SK-N-SH (cell line): ENCODE measurements around the gene SYT7.

Experiments
- EP300 ChIP-seq, 2 experiments: IDR thresholded peaks; 2 replicates each; pipeline versions ENCODE4 v1.4.0 to v1.6.1; 2012; ENCODE audit warnings: borderline replicate concordance in 1 of 2, low read depth in 1 of 2, low read length in 1 of 2
- FOXM1 ChIP-seq: IDR thresholded peaks from 2 replicates; pipeline ENCODE4 v1.4.0; 2012; ENCODE audit warnings: low read depth, mild to moderate bottlenecking
- POLR2AphosphoS5 ChIP-seq: IDR thresholded peaks from 2 replicates; pipeline ENCODE4 v1.6.1; 2012; ENCODE audit warnings: low read depth, low read length
- SMC3 ChIP-seq: IDR thresholded peaks from 2 replicates; pipeline ENCODE4 v1.6.1; 2012; ENCODE audit warnings: low read depth, low read length, improper control_type of control experiment
- TCF12 ChIP-seq: IDR thresholded peaks from 2 replicates; pipeline ENCODE4 v1.4.0; 2012
- TF ChIP-seq, protein P1 (sequence below): fragments of 200-600 bp; sonication (generic); IDR thresholded peaks from 2 replicates; pipeline ENCODE4 v1.6.1; 2017; ENCODE audit warnings: antibody characterized with exemption, mild to moderate bottlenecking, moderate library complexity

GRCh38 chr11:61529537-61530225, 51.2 kb downstream of the SYT7 start:
- TF ChIP-seq FOXM1 = no peak
- no peak for TF ChIP-seq SMC3
- TF ChIP-seq TCF12 = no peak
- TF ChIP-seq POLR2AphosphoS5 = no peak
- TF ChIP-seq, protein P1, sequence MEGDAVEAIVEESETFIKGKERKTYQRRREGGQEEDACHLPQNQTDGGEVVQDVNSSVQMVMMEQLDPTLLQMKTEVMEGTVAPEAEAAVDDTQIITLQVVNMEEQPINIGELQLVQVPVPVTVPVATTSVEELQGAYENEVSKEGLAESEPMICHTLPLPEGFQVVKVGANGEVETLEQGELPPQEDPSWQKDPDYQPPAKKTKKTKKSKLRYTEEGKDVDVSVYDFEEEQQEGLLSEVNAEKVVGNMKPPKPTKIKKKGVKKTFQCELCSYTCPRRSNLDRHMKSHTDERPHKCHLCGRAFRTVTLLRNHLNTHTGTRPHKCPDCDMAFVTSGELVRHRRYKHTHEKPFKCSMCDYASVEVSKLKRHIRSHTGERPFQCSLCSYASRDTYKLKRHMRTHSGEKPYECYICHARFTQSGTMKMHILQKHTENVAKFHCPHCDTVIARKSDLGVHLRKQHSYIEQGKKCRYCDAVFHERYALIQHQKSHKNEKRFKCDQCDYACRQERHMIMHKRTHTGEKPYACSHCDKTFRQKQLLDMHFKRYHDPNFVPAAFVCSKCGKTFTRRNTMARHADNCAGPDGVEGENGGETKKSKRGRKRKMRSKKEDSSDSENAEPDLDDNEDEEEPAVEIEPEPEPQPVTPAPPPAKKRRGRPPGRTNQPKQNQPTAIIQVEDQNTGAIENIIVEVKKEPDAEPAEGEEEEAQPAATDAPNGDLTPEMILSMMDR = no peak
- no peak for TF ChIP-seq EP300 (IDR thresholded peaks at IDR 0.05; ENCODE audit: borderline replicate concordance in 1 of 2, low read depth in 1 of 2, low read length in 1 of 2)
